Calu3 (cell line): ENCODE data around the gene CNPY4. TPM values are rescaled to one million over a fixed set of nuclear protein-coding genes. Genes with fewer than 3 reads are reported as not detected.
A peak's percentile ranks its signal among the peaks of the same experiment; 100 is the strongest.

Experiments used
- BruUV-seq: library from RNA; stranded (reverse); fragments of 400-500 nt; replicated peaks from 2 replicates; lab custom pipeline; 2021; lab: Mats Ljungman, UMichigan
- CTCF ChIA-PET: fragments of 300-600 bp; sonication (Branson Sonifier 250); formaldehyde crosslinking; loops from one replicate; lab custom pipeline; 2022; ENCODE audit warnings: antibody characterized with exemption; lab: Charles Lee
- DNase-seq: peaks from one replicate; pipeline ENCODE4 v3.0.0; 2022
- H3K27ac Mint-ChIP-seq: one replicate; pipeline ENCODE4 v1.8.0; 2022; ENCODE audit warnings: mixed read lengths; ENCODE audit not compliant: unreplicated experiment
- H3K27me3 Mint-ChIP-seq: one replicate; pipeline ENCODE4 v1.8.0; 2022; ENCODE audit warnings: mixed read lengths; ENCODE audit not compliant: unreplicated experiment
- H3K36me3 Mint-ChIP-seq: one replicate; pipeline ENCODE4 v1.8.0; 2022; ENCODE audit warnings: mild to moderate bottlenecking, moderate library complexity, mixed read lengths; ENCODE audit not compliant: insufficient read depth, unreplicated experiment
- H3K4me1 Mint-ChIP-seq: one replicate; pipeline ENCODE4 v1.8.0; 2022; ENCODE audit warnings: mild to moderate bottlenecking, low read depth, mixed read lengths; ENCODE audit not compliant: unreplicated experiment
- H3K4me3 Mint-ChIP-seq: one replicate; pipeline ENCODE4 v1.8.0; 2022; ENCODE audit warnings: mild to moderate bottlenecking, low read depth, moderate library complexity, mixed read lengths; ENCODE audit not compliant: unreplicated experiment
- H3K9me3 Mint-ChIP-seq: one replicate; pipeline ENCODE4 v1.8.0; 2022; ENCODE audit warnings: low read depth, mixed read lengths; ENCODE audit not compliant: unreplicated experiment
- CTCF ChIP-seq: fragments of 200-600 bp; IDR thresholded peaks from one replicate; pipeline ENCODE4 v1.8.0; 2022; ENCODE audit warnings: antibody characterized with exemption; ENCODE audit not compliant: unreplicated experiment
- intact Hi-C: fragments of 100-400 bp; cut with micrococcal nuclease; formaldehyde crosslinking; loops from one replicate; pipeline ENCODE4 v1.10.0; 2022; ENCODE audit not compliant: unreplicated experiment
- total RNA-seq: library from RNA; stranded (reverse); gene quantifications from 2 replicates; pipeline ENCODE4 v1.2.3, GENCODE V29; 2022

Gene CNPY4
- total RNA-seq, 1 experiment from 2014 or later: 5.9 TPM

- Mint-ChIP-seq H3K9me3 (no peaks in the 10 kb centered on the region), H3K4me3 (peak within 1 kb of the TSS; percentile 97), H3K27ac (peak within 1 kb of the TSS; percentile 90), H3K36me3 (peaks cover 38% of the 10 kb centered on the region), H3K4me1 (peaks cover 27% of the 10 kb centered on the region), H3K27me3 (no peaks in the 10 kb centered on the region)
- BruUV-seq: no TSS peak
- DNase-seq: peak; percentile 95
- CTCF ChIA-PET: interaction anchor here (0.6 to 1.2 kb wide), 4 partner anchors 14 to 28 kb away, joined by 3 to 4 read pairs (median 4); partner anchors contain the start of gene GPC2
- no peak for TF ChIP-seq CTCF
- intact Hi-C loops: no loop called here
Observed at GRCh38 chr7:100148559-100149328, 29.3 kb downstream of the CNPY4 start, which contains the start of gene LAMTOR4. Gene LAMTOR4, plus strand, starts transcription at chr7:100148918. Its CDS starts 55 bp downstream, at chr7:100148973.

DNA sequence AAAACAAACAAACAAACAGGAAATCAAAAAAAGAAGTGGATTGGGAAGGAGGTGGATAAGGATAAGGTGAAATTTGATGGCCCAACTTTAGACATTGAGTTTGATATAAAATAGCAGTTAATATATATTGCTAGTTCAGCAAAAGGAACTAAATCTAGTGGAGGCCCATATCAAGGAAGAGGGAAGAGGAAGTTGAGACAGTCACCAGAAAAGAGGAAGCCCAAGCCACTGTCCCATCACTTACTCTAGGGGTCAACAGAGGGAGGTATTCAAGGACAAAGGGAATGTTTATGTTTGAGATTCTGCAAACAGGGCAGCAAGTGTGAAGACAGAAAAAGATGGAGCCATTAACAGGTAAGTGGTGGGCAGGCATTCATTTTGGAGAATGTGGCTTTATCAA, 33.0 kb downstream of the CNPY4 start:
- Mint-ChIP-seq H3K27me3 (no peaks in the 10 kb centered on the region), H3K27ac (no peak overlapping the region), H3K36me3 (peaks cover 47% of the 10 kb centered on the region), H3K4me3 (no peak overlapping the region), H3K4me1 (peaks cover 27% of the 10 kb centered on the region), H3K9me3 (no peaks in the 10 kb centered on the region)
- TF ChIP-seq CTCF: no peak
- no peak for DNase-seq
- intact Hi-C loops: no loop called here
- TSS peak; percentile 8 for BruUV-seq
- CTCF ChIA-PET: no interaction called here

DNA sequence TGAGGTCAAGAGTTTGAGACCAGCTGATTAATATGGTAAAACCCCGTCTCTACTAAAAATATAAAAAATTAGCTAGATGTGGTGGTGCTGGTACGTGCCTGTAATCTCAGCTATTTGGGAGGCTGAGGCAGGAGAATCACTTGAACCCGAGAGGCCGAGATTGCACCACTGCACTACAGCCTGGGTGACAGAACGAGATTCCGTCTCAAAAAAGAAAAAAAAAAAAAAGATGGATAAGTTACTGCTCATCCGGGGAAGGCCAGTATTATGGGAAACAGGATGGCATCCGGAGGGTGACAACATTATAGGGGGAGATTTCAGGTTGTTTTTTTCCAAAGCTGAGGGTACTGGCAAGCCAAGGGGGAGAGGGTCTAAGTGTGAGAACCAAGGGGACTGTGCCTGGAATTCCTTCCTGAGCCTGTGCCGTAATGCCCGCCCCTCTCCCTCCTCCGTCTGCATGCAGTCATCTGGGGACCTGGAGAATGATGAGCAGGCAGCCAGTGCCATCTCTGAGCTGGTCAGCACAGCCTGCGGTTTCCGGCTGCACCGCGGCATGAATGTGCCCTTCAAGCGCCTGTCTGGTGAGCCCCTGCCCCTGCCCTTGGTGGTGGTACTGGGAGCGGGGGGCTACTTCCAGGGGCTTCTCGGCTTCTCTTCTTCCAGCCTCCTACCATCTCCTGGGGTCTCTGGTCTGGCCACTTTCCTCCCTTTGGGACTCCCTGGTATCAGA, 33.7 kb downstream of the CNPY4 start:
- Mint-ChIP-seq H3K27me3 (no peaks in the 10 kb centered on the region), H3K4me3 (no peak overlapping the region), H3K4me1 (peaks cover 27% of the 10 kb centered on the region), H3K9me3 (no peaks in the 10 kb centered on the region), H3K27ac (no peak overlapping the region), H3K36me3 (peaks cover 50% of the 10 kb centered on the region)
- DNase-seq: no peak
- CTCF ChIA-PET: no interaction called here
- intact Hi-C loops: no loop called here
- BruUV-seq: no TSS peak
- no peak for TF ChIP-seq CTCF

DNA sequence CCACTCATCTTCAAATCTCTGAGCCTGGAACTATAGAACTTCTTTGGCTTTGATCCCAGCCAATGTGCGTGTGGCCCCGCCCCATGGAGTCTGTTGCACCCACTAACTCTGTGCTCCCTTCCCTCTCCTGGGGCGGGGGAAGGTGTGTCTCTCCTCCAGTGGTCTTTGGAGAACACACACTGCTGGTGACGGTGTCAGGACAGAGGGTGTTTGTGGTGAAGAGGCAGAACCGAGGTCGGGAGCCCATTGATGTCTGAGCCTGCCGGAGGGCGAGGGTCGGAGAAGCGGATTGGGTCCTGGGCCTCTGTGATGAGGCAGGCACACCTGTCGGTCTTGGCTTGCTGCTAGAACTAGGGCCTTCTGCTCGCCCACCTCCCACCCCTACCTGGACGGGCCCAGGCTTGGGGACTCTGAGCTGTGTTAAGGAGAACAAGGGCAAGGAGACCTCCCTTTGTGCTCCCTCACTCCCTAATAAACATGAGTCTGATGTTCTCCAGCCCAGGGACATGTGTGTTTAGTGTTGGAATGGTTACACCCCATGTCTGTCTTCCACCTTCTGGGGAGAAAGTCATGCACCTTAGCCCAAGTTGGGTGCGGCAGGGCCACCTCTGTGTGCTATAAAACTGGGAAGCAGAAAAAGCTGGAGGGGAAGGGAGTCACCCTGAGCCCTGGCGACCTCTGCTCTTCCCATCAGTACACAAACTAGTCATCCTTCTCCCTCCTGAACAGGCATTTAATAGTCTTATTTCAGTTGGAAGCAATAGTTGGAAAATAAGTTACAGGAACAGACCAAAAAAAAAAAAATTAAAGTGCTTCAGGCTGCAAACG, 34.5 kb downstream of the CNPY4 start:
- H3K9me3 Mint-ChIP-seq: no peaks in the 10 kb centered on the region
- no peak for DNase-seq
- H3K4me3 Mint-ChIP-seq: no peak overlapping the region
- no TSS peak for BruUV-seq
- peaks cover 50% of the 10 kb centered on the region for H3K36me3 Mint-ChIP-seq
- no peak for TF ChIP-seq CTCF
- H3K27me3 Mint-ChIP-seq: no peaks in the 10 kb centered on the region
- H3K27ac Mint-ChIP-seq: no peak overlapping the region
- intact Hi-C loops: no loop called here
- H3K4me1 Mint-ChIP-seq: peaks cover 19% of the 10 kb centered on the region
- CTCF ChIA-PET: no interaction called here
